ENCODE measurements around the gene ASNS.

DNA sequence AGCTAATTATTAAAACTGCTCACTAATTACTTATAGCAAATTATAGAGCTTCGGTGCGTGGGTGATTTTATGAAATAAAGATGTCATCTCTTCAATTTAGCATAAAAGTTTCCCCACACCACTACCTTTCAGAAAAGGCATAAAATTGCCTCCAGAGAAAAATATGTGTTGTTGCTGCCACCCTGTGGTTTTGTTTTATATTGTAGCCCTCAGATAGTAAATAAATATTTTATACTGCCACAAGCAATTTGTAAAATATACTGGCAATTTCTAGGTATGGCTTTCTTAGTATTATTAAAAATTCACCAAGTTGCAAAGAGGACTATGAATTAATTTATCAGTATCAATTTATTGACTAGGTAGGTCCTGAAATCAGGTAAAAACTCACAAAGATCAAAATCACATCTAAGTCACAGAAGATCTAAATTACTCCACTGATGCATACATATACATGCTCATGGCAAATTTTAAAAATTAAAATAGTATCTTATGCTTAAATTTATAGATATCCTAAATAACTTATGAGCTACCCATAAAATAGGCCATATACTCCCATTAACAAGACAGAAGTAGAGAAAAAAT lies 26.5 kb downstream of the ASNS start:
- TF ChIP-seq POLR2A (IDR thresholded peaks at IDR 0.05), result no peak
- TF ChIP-seq, protein P1, sequence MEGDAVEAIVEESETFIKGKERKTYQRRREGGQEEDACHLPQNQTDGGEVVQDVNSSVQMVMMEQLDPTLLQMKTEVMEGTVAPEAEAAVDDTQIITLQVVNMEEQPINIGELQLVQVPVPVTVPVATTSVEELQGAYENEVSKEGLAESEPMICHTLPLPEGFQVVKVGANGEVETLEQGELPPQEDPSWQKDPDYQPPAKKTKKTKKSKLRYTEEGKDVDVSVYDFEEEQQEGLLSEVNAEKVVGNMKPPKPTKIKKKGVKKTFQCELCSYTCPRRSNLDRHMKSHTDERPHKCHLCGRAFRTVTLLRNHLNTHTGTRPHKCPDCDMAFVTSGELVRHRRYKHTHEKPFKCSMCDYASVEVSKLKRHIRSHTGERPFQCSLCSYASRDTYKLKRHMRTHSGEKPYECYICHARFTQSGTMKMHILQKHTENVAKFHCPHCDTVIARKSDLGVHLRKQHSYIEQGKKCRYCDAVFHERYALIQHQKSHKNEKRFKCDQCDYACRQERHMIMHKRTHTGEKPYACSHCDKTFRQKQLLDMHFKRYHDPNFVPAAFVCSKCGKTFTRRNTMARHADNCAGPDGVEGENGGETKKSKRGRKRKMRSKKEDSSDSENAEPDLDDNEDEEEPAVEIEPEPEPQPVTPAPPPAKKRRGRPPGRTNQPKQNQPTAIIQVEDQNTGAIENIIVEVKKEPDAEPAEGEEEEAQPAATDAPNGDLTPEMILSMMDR (IDR thresholded peaks at IDR 0.05), result peak; percentile 12 to 52 (median 34)
